CD4-positive, alpha-beta T cell treated with Interleukin-12 subunit alpha and Interleukin-12 subunit beta, for 1 hour (primary cell): ENCODE measurements around the gene SGMS1.
A peak's percentile ranks its signal among the peaks of the same experiment; 100 is the strongest.
"Not testable (repeated sequence)": the region's sequence is repeated elsewhere in the genome, so short reads cannot be mapped to it uniquely, and the experiment has no call there.

ENCODE experiments used
- DNase-seq: peaks from one replicate; pipeline ENCODE4 v3.0.0-alpha.2; 2020

Gene SGMS1

DNA sequence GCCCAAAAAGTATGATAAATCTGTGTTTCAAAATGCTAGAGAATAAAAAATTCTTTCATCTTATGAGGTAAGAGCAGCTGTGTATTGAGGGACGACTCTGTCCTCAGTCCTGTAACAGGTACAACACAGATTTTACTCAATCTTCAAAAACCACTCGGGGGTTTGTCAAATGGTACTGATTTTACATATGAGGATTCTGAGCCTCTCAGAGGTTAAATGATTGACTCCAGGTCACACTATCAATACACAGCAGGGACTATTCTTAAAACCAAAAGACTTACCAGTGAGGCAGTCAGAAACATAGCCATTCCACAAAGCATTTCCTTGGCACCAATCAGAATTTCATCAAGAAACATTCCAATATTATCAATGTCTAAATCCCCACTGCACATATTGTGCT is 95.5 kb downstream of the SGMS1 start:
- DNase-seq, result no peak

DNA sequence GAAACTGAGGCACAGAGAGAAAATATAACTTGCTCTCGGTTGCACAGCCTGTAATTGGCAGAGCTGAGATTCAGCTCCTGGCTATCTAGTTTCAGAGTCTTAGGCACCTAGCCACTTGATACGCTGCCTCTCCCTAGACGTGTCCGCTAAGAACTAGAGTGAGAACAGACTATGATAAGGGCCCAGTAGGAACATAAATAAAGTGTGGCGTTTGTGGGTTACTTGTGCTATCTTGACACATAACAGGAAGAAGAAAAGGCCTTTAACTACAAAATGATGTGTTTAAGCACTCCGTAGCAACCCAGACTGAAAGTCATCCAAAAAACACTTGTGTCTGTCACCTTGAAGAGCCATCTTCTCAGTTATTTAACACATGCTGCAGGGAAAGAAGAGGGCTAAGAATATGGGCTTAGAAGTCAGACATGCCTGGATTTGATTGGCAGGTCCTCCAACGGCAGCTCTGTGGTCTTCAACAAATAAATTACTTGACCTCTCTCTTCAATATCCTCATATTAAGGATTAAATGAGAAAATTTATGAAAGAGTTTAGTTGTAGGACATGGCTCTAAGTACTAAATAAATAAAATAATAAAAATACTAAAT is 96.2 kb downstream of the SGMS1 start:
- DNase-seq, result peak; percentile 30

DNA sequence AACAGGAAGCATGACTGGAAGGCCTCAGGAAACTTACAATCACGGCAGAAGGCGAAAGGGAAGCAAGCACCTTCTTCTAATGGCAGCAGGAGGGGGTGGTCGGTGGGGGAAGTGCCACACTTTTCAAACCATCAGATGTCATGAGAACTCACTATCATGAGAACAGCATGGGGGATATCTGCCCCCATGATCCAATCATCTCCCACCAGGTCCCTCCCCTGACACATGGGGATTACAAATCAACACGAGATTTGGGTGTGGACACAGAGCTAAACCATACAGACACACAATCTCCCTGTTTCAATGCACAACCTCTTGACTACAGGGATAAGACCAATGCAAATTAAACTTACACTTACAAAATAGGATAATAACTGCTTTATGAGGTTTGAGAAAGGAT is 97.6 kb downstream of the SGMS1 start:
- no peak for DNase-seq

DNA sequence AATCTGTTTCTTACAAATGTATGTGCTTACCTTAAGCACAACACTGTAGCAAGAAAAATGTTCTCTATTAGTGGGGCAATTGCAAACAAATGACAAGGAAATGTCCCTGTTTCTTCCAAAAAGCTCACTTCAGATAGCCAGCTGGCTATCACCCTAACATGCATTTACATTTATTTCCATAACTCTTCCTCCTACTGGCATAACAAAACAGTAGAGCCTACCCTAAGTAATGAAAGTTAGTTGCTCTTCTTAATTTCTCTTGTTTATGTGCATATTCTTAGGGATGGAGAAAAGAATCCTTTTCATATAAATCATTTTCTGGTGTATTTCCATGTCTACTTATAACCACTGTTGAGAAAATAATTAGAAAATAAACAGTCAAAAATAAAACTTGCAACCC is 100.4 kb downstream of the SGMS1 start:
- DNase-seq, result no peak

DNA sequence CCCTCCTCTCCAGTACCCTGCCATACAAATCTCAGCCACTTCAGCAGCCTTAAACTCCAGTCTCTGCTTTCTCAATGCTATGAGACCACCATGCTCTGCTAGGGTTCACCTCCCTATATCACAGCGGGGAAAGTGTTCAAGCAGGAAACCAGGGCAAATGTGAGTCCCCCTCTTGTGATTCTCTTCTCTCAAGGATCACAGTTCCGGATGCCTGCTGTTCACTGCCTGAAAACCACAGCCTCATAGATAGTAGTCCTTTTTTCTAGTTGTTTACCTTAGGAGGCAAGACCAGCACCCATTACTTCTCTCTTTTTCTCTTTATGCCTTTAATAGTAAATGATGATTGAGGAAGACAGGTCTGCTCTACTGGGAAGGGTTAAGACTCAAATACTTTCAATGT is 100.8 kb downstream of the SGMS1 start:
- DNase-seq, result no peak

DNA sequence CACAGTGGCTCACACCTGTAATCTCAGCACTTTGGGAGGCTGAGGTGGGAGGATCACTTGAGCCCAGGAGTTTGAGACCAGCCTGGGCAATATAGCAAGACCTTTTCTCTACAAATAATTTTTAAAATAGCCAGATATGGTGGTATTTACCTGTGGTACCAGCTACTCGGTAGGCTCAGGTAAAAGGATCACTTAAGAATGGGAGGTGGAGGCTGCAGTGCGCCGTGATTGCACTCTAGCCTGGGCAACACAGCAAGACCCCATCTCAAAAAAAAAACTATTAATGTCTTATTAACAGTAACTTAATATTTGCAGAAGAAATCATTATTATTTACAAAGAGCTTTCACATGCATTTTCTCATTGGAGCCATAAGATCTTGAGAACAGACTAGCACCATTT is 103.6 kb downstream of the SGMS1 start:
- DNase-seq, result no peak

DNA sequence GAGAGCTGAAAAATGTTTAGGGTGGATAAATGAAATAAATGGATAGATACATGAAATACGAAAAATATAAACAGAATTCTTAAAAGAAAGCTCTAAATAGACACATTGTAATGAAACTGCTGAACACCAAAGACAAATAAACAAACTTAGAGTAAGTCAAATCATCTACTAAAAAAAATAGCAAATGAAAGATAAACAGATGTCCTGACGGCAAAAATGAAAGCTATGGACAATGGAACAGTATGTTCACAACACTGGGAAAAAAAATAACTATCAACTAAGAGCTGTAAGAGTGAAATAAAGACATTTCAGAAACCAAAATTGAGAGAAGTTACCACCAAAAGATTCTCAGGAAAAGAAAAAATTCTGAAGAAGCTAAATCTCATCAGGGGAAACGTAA is 106.1 kb downstream of the SGMS1 start:
- no peak for DNase-seq

DNA sequence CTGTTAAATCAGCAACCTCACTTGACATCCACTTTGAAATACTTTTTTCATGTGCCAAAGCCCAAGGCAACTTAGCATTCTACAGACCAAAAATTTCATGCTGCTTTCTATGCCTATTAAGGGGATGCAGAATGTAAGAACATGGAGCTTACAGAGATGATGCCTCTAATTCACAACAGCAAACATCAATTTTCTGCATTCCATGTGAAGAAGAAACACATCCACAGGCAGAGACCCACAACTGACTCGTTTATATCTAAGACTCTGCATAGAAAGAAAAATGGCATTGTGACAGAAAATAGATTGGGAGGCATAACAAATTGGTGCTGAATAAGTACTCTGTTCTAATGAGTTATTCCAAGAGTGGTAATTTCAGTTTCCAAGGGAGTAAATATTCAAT is 107.6 kb downstream of the SGMS1 start:
- DNase-seq, result no peak

DNA sequence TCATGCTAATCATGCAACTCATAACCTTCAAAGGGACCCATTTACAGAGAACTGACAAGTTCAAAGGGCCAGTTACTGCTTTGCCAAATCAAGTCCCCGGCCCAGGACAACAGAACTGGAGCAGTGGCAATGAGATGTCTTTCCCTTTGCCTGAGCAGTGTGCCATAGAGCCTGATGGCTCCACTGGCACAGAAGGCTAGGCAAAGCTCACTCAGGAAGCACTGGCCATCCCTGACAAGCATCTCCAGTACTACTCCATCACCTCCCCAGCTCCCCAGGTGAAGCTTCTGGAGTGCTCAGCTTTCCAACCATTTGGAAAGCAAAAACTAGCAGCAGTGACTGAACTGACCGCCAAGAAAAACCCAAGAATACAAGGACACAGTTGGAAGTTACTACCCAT is 108.3 kb downstream of the SGMS1 start:
- no peak for DNase-seq

DNA sequence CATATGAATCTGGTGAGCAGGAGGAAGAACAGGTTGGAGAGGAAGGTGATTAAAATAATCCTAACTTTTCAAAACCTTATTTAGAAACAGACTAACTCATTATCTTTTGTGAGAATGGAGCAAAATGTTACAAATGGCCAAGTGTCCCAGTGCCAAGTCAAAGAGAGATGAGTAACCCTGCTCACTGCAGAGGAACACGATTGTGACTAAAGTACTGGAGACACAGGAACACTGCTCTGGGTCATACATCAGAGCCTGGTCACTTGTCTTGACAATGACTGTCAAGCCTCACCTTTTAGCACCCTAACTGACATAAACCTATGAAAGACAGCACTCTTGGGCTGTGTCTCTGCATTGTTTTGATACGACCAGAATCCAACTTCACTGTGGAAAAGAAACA is 108.8 kb downstream of the SGMS1 start:
- DNase-seq, result no peak

DNA sequence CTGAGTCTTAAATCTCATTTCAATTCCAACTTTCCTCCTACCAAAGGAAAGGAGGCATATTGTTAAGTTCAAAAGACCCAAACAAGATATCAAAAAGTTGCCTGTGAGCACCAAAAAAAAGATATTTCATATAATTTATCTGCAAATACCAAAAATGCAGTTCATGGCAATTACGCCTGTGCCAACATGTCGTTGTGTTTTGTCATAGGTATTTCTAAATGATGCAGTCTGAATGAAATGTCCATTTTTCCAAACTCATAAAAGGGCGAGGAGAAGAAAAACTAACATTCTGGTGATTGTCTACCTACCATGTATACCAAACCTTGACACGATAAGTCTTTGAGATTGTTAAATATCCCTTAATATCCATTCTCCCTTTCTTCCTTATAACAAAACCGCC is 109.8 kb downstream of the SGMS1 start:
- DNase-seq, result no peak

DNA sequence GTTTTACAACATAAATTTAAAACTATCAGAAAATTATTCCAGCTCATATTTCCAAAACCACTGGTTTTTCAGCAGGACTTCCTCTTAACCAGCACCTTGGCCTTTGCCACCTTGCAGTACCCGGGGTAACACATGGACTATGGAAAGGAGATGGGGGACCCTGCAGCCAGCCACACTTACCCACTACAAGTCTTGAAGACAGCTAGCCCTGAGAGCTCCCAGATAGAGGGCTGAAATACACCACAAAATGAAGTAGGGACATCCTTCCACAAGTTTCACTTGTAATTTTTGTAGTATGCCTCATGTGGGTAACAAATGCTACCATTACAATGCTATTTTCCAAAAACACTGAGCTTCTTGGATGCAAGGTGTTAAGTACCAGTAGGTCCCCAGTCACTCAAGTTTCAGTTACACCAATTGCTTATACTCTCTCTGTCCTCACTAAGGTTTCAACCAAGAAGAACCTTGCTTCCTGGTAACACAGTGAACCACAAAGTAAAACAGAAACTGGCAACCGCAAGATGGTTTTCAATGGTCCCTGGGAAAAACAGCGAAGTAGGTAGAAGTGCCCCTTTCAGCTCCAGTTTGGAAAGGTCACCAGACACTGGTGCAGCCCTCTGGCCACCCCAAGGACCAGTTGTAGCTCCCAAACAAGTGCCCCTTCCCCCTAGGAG is 110.9 kb downstream of the SGMS1 start:
- peak; percentile 46 for DNase-seq

DNA sequence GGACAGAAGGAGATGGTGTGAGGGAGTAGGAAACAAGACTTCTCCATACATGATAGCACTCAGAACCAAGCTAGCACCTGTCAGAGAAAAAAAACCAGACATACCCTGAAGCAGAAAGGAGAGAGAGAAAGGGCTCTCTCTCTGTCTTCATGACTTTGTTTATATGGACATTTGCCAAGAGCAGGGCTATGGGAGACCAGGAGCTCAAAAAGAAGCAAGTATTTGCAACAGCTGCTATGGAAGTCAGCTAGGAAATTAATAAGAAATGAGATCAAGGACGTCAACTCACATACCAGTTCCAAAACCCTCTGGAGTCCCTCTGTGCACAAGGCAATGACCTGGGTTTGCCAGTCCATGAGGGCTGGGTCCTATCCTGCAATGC is 111.6 kb downstream of the SGMS1 start:
- no peak for DNase-seq

DNA sequence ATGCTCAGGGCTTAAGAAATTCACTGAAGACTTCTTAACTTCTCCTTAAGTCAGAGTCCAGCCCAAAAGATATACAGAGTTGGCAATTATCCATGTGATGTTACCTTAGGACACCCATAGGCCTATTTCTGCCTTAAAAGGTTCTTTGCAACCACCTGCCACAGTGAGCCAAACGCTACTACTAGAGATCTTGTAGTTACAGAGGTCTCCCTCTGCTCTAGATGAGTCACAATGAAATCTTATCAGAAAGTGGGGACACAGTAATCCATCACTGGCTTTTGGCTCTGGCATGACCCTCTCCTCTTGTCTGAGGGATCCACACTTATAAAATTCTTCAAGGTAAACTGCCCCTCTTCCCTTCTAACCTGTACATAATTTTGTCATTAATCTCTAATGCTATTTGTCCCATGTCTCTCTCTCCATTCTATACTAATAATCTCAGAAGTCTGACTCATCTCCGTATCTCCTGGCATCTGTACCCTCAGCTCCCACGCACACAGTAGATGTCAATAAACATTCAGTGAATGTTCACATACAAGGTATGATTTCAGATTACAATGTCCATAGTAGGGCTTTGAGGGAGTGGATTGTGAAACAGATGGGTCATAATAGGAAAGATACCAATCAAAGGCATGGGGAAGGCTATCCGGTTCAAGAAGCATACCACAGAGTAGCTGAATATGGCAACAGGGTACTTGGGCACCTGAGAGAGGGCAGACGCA is 112.1 kb downstream of the SGMS1 start:
- no peak for DNase-seq

DNA sequence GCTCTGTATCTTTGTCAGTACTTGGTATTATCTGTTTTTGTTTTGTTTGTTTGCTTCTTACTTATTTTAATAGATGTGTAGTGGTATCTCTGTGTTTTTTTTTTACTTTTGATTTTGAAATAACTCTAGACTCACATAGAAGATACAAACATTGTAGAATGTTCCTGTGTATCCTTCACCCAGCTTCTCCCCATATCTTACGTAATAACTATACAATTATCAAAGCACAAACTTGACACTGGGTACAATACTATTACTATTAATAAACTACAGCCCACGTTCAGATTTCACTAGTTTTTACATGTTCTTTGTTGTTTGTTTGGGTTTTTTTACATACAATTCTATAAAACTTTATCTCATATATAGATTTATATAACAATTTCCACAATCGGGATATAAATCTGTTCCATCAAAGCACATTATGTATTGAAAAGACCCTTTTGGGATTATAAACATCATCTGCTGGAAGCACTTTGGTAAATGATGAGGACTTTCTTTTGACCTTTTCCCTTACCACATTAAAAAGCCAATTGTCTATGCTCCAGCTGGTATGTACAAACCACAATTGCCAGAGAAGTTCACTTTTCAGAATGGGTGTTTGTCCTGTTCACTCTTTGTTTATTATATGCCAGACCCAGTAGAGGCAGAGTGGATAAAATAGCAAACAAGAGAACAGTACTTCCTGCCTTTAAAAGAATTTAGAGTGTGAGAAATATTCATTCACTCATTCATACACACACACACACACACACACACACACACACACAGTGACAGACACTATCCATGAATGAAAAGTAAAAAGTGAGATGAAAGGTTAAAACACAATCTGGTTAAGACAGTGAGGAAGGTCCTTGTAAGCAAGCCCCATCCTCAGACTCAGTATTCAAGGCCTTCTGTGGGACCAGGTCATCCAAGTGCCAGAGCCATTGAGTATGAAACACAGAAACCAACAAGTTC is 113.0 kb downstream of the SGMS1 start:
- DNase-seq, result peak; percentile 8

DNA sequence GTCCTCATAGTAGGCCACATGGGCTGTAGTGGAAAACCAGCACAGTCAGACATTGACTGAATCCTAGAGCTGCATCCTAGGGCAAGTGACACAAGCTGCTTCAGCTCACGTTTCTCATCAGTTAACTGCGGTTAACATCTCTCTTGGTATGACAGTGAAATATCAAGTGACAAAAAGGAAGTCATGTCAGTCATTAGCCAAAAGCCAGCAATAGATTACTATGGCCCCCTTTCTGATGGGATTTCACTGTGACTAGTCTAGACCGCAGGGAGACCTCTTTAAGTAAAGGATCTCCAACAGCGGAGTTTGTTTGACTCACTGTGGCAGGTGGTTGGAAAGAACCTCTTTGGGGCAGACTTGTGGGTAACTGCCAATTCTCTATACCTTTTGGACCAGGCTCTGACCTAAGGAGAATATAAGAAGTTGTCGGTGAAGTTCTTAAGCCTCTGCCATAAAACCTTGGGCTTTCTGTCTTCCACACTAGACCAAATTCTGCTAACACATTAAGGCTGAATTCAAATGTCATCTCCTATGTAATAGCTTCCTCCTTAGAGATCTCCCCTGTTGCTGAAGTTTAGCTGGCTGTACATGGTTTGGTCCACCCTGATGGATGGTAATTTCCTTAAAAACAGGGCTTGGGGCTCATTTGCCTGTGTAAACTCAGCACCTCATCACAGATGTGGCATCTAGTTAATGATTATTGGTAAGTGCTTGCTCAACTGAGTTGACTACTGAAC is 115.3 kb downstream of the SGMS1 start:
- peak; percentile 40 for DNase-seq

DNA sequence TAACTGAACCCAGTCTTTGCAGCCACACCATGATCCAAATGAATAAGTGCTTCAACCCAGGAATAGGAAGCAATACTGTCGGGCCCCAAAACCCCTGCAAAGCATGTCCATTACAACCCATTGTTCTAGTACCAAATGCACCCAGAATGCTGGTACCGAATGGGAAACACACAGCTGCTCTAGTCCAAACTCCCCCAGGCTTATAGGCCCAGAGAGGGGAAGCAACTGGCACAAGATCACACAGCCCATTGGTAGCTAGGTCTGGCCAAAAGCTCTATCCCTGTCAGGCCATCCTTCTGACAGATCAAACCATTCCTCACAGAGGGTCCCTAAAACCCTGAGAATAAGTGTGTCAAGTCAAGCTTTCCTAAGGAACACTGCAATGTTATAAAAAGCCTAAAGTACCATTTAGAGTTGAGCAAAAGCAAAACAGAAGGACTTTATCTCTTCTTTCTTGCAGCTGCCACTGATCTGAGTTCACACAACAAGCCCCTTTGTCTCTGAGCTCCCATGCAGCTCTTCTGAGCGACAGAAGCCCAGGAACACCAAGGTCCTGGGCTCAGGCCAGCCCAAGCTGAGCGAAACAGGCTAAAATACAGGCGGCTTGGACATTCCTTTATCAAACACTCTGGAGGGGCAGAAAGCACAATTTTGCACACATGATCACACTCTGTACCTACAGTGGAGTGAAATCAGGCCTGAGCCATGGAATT is 116.7 kb downstream of the SGMS1 start:
- DNase-seq, result no peak

DNA sequence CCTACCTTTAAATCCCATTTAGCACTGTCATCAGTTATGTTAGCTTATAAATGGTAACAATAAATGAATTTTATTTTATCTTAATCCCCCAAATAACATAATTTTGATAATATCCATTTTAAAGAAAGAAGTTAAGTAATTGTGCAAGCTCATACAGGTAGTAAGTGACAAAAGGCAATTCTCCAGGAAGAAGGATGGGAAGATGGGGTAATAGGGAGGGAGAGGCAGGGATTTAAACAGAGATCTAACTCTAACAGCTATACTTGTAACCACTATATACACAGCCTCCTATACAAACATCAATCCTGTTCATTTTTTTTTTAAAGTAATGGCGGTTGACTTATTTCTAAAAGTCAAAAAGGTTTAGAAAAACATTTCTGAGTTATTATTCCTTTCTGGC is 119.4 kb downstream of the SGMS1 start:
- DNase-seq, result no peak

DNA sequence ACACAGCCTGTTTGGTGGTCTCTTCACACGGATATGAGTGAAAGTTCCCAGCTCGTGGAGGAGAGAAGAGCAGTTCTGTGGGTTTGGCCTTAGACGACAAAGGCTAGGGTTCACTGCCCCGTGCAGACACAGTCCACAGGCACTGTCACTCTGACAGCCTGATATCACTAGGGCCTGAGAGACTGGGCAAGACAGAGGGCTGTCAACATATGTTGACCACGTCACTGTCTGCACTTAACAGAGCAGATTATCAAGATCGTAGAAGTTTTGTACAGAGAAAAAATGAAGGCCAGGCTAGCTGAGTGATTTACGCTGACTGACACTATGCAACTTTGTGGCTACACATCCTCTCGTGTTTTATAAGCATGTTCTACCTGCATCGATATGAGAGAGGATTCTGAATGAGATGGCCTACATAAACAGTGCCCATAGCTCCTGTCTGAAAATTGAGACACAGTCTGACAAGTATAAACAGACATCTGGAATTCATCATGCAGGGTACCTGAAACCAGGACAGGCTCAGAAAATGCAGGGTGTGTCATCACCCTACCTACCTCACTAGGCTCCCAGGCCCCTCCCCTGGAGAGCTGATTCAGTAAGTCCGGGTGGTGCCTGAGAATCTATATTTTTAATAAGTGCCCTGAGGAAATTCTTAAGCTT is 120.0 kb downstream of the SGMS1 start:
- no peak for DNase-seq

DNA sequence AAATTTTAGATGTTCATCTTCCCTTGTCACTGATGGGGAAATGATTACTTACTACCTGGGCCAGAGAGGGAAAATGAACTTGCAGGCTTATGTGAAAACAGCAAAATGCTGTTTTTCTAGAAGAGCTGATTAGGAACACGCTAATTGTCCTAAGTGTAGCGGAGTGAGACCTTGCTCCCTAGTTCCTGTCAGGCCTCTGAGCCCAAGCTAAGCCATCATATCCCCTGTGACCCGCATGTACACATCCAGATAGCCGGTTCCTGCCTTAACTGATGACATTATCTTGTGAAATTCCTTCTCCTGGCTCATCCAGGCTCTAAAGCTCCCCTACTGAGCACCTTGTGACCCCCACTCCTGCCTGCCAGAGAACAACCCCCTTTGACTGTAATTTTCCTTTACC is 120.6 kb downstream of the SGMS1 start:
- not testable (repeated sequence) for DNase-seq

DNA sequence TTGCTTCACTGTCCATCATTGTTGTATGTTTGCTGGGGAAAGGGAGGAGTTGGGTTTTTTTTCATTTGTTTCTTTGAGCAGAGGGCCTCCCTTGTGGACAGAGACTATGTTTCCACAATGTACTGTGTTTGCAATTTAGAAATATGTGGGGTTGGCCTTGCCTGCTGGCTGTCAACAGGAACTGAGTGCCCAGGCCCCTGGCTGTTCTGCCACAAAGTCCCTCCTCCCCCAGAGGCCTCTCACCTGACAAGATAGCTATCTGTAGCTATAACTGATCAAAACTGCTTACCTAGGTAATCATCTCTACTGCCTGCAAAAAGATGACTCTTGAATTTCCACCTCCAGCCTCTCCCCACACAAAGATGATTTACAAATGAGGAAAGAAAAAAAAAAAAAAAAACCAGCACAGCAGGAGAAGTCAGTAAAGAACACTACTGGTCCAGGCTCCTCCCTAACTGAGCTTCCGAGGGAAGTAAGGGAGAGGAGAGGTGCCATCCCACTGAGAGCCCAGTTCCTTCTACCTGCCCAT is 121.8 kb downstream of the SGMS1 start:
- peak; percentile 9 for DNase-seq
